Measurements from ENCODE around the gene POU2F1.

POU2F1 gene

GRCh38 chr1:167288390-167289074 is 67.8 kb downstream of the POU2F1 start:
- TF ChIP-seq SUZ12 (IDR thresholded peaks at IDR 0.05) = no peak
- no peak for DNase-seq (ENCODE audit: extremely low spot score)
- ChIA-PET POLR2A (no interaction called here), CTCF (interaction anchor here (0.9 kb wide), 1 partner anchor 26 kb away, joined by 3 read pairs; no protein-coding TSS in a partner anchor)

GRCh38 chr1:167289075-167289442 is 68.4 kb downstream of the POU2F1 start:
- POLR2A ChIA-PET = no interaction called here
- CTCF ChIA-PET = no interaction called here

GRCh38 chr1:167289966-167290365 is 69.3 kb downstream of the POU2F1 start:
- DNase-seq (ENCODE audit: extremely low spot score) = no peak
- ChIA-PET POLR2A (no interaction called here), CTCF (no interaction called here)
- TF ChIP-seq SP1 (IDR thresholded peaks at IDR 0.05) (no peak), FOXA1 (IDR thresholded peaks at IDR 0.05) (no peak), PKNOX1 (IDR thresholded peaks at IDR 0.05) (no peak), NFRKB (IDR thresholded peaks at IDR 0.05) (no peak), FOXK2 (IDR thresholded peaks at IDR 0.05) (no peak), CTBP1 (IDR thresholded peaks at IDR 0.05; ENCODE audit: borderline replicate concordance) (no peak), TARDBP (IDR thresholded peaks at IDR 0.05) (no peak), ELF4 (IDR thresholded peaks at IDR 0.05) (no peak), LEF1 (IDR thresholded peaks at IDR 0.05; ENCODE audit: borderline replicate concordance) (no peak)

More at GRCh38 chr1:167289075-167289442, 68.4 kb downstream of the POU2F1 start:
- no peak for TF ChIP-seq ZNF384 (IDR thresholded peaks at IDR 0.05)
- no peak for DNase-seq (ENCODE audit: extremely low spot score)

- CTCF ChIA-PET = interaction anchor here (0.7 kb wide), 1 partner anchor 49 kb away, joined by 3 read pairs; no protein-coding TSS in a partner anchor
- no peak for TF ChIP-seq L3MBTL2 (conservative IDR thresholded peaks at IDR 0.05)
- TF ChIP-seq ELF4 (IDR thresholded peaks at IDR 0.05) = no peak
- TF ChIP-seq FOXM1 (IDR thresholded peaks at IDR 0.05; ENCODE audit: borderline replicate concordance) = no peak
- no peak for TF ChIP-seq ARNT (IDR thresholded peaks at IDR 0.05)
- TF ChIP-seq HDGF (IDR thresholded peaks at IDR 0.05; ENCODE audit: borderline replicate concordance) = no peak
- no peak for TF ChIP-seq SP1 (IDR thresholded peaks at IDR 0.05)
- no peak for TF ChIP-seq ZNF384 (IDR thresholded peaks at IDR 0.05)
- no peak for TF ChIP-seq BHLHE40 (IDR thresholded peaks at IDR 0.05; ENCODE audit: borderline replicate concordance)
- TF ChIP-seq CTBP1 (IDR thresholded peaks at IDR 0.05; ENCODE audit: borderline replicate concordance) = no peak
- TF ChIP-seq FOXK2 (IDR thresholded peaks at IDR 0.05) = no peak
- TF ChIP-seq SUZ12 (IDR thresholded peaks at IDR 0.05) = no peak
- DNase-seq (ENCODE audit: extremely low spot score) = no peak
- POLR2A ChIA-PET = no interaction called here
Observed at GRCh38 chr1:167291539-167292185, 71.0 kb downstream of the POU2F1 start.

- ChIA-PET POLR2A (no interaction called here), CTCF (interaction anchor here (0.7 kb wide), 1 partner anchor 48 kb away, joined by 3 read pairs; no protein-coding TSS in a partner anchor)
- no peak for TF ChIP-seq BHLHE40 (IDR thresholded peaks at IDR 0.05; ENCODE audit: borderline replicate concordance)
- TF ChIP-seq HDGF (IDR thresholded peaks at IDR 0.05; ENCODE audit: borderline replicate concordance) = no peak
- TF ChIP-seq LEF1 (IDR thresholded peaks at IDR 0.05; ENCODE audit: borderline replicate concordance) = no peak
- no peak for TF ChIP-seq FOXK2 (IDR thresholded peaks at IDR 0.05)
- TF ChIP-seq NFRKB (IDR thresholded peaks at IDR 0.05) = no peak
- no peak for TF ChIP-seq ELF4 (IDR thresholded peaks at IDR 0.05)
- no peak for TF ChIP-seq ARNT (IDR thresholded peaks at IDR 0.05)
- TF ChIP-seq PKNOX1 (IDR thresholded peaks at IDR 0.05) = no peak
- no peak for TF ChIP-seq SUZ12 (IDR thresholded peaks at IDR 0.05)
- no peak for TF ChIP-seq CTBP1 (IDR thresholded peaks at IDR 0.05; ENCODE audit: borderline replicate concordance)
- no peak for TF ChIP-seq FOXM1 (IDR thresholded peaks at IDR 0.05; ENCODE audit: borderline replicate concordance)
- TF ChIP-seq ZNF384 (IDR thresholded peaks at IDR 0.05) = no peak
- TF ChIP-seq L3MBTL2 (conservative IDR thresholded peaks at IDR 0.05) = no peak
- no peak for TF ChIP-seq TARDBP (IDR thresholded peaks at IDR 0.05)
- no peak for TF ChIP-seq FOXA1 (IDR thresholded peaks at IDR 0.05)
- no peak for TF ChIP-seq SP1 (IDR thresholded peaks at IDR 0.05)
- DNase-seq (ENCODE audit: extremely low spot score) = no peak
Observed at GRCh38 chr1:167292216-167292615, 71.5 kb downstream of the POU2F1 start.

- ChIA-PET POLR2A (no interaction called here), CTCF (no interaction called here)
- no peak for TF ChIP-seq SUZ12 (IDR thresholded peaks at IDR 0.05)
- no peak for TF ChIP-seq ELF4 (IDR thresholded peaks at IDR 0.05)
- no peak for TF ChIP-seq LEF1 (IDR thresholded peaks at IDR 0.05; ENCODE audit: borderline replicate concordance)
- no peak for TF ChIP-seq SP1 (IDR thresholded peaks at IDR 0.05)
- TF ChIP-seq FOXK2 (IDR thresholded peaks at IDR 0.05) = no peak
- no peak for TF ChIP-seq HDGF (IDR thresholded peaks at IDR 0.05; ENCODE audit: borderline replicate concordance)
- TF ChIP-seq L3MBTL2 (conservative IDR thresholded peaks at IDR 0.05) = no peak
- no peak for TF ChIP-seq FOXA1 (IDR thresholded peaks at IDR 0.05)
- no peak for TF ChIP-seq PKNOX1 (IDR thresholded peaks at IDR 0.05)
- no peak for TF ChIP-seq ZNF384 (IDR thresholded peaks at IDR 0.05)
- no peak for TF ChIP-seq TARDBP (IDR thresholded peaks at IDR 0.05)
- DNase-seq (ENCODE audit: extremely low spot score) = no peak
Observed at GRCh38 chr1:167293057-167293456, 72.4 kb downstream of the POU2F1 start.

Measured in HEK293T (cell line).